ENCODE data around the gene SND1.

Gene SND1

DNA sequence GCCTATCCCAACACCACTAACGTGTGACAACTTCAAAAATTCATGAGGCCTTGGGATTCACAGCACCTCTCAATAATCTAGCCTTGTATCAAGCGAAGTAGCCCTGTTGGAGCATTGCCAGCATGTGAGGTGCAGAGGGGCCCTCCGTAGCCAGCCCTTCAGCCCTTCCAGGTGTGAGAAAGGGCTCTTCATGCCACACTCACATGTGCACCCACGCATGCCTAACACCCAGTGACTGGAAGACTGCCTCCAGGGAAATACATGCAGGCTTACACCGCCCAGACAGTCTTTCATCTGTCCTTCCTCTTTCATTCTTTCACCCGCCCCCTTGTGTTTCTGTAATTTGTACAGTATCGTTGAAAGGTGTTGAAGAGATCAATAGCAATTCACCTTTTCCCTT, 353.1 kb downstream of the SND1 start:
- Mint-ChIP-seq H3K27me3 (no peaks in the 10 kb centered on the region), H3K9me3 (no peaks in the 10 kb centered on the region), H3K36me3 (ENCODE audit: low read depth) (peaks cover 44% of the 10 kb centered on the region), H3K4me3 (no peak overlapping the region), H3K27ac (no peak overlapping the region), H3K4me1 (ENCODE audit: low read depth) (peaks cover 37% of the 10 kb centered on the region)

DNA sequence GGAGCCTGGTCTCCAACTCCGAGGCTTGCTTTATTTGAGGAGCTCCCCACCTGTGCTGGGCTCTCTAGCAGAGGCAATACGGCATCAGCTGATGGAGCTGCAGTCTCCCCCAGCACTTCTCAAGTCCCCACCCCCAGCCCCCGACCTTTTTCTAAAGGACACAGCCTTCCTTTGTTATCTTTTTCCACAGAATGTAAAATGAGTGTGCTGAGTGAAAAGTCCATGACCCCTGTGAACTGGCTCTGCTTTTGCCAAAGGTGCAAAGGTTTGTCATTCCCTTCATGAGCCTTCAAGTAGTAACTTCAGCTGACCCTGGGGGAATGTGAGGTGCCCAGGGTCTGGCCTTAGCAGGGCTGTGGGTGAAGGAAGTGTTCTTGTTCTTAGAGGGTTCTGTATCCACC, 353.8 kb downstream of the SND1 start:
- Mint-ChIP-seq H3K27me3 (no peaks in the 10 kb centered on the region), H3K4me3 (no peak overlapping the region), H3K27ac (no peak overlapping the region), H3K9me3 (no peaks in the 10 kb centered on the region), H3K36me3 (ENCODE audit: low read depth) (peaks cover 40% of the 10 kb centered on the region), H3K4me1 (ENCODE audit: low read depth) (peaks cover 37% of the 10 kb centered on the region)

DNA sequence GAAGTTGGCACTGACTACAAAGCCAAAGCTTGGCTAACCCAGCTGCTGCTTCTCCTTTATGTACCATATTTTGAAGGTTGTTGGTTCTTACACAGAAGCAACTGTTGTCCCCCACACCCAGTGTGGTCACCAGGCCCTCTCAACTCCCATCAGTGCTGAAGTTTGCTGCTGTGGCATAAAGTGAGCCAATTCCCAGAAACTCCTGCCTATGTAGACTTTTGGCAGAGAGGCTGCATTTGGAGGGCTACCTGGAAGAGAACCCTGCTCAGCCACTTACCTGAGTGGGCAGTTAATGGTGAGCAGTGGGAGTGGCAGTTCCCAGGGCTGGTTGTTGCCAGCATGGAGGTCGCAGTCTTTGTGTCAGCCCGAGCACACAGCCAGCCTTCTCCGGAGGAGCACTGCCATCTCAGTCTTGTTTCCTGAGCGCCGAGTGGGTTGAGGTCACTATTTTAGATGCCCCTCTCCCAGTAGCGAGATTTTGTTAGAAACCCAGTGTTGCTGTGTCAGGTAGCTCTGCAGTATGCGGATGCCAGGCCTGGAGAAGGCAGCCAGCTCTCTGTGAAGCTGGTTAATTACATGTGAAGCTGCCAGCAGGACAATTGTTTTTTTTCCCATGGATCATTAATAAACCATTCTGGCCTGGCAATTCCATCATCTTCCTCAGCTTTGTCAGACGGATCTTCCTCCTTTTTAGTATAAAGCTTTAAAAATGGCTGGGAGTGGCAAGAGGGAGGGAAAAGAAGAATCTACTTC, 354.7 kb downstream of the SND1 start:
- no peaks in the 10 kb centered on the region for H3K27me3 Mint-ChIP-seq
- H3K9me3 Mint-ChIP-seq = no peaks in the 10 kb centered on the region
- peaks cover 31% of the 10 kb centered on the region for H3K4me1 Mint-ChIP-seq (ENCODE audit: low read depth)
- peaks cover 41% of the 10 kb centered on the region for H3K36me3 Mint-ChIP-seq (ENCODE audit: low read depth)
- no peak overlapping the region for H3K27ac Mint-ChIP-seq
- H3K4me3 Mint-ChIP-seq = no peak overlapping the region

DNA sequence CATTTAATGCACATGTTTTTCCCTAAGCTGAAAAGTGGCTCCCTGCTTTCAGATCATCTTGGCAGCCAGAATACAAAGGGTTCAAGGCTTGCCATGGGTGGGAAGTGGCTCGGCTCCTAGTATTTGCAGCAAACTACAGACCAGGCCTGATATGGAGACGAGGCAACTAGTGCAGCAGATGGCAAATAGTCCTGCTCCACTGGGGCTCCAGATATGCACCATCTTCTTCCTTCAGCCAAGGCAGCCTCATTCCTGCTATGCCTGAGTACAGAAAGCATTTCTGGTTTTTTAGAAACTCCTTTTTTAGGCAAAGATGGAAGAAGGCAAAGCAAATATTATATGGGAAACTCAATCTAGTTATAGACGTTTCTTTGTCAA, 355.3 kb downstream of the SND1 start:
- Mint-ChIP-seq H3K27ac (no peak overlapping the region), H3K4me1 (ENCODE audit: low read depth) (peaks cover 31% of the 10 kb centered on the region), H3K4me3 (no peak overlapping the region), H3K9me3 (no peaks in the 10 kb centered on the region), H3K27me3 (no peaks in the 10 kb centered on the region), H3K36me3 (ENCODE audit: low read depth) (peaks cover 38% of the 10 kb centered on the region)

DNA sequence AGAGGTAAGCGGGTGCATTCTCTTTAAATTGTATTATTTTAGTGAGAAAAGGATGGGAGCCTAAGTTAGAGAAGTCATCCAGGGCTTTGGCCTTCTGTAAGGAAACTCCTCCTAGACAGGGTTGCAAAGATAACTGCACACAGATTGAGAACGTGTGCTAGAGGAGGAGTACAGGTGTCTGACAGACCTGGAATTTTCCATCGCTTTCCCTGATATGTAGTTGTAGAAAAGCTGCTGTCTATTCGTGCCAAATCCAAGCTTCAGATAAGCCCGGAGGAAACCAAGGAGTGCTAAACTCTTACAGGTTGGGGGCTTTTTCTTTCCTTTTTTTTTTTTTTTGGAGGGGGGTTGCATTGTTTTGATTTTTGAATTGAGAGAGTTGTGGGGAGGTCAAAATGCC, 356.1 kb downstream of the SND1 start:
- no peaks in the 10 kb centered on the region for H3K27me3 Mint-ChIP-seq
- no peaks in the 10 kb centered on the region for H3K9me3 Mint-ChIP-seq
- no peak overlapping the region for H3K27ac Mint-ChIP-seq
- H3K4me1 Mint-ChIP-seq (ENCODE audit: low read depth) = peaks cover 23% of the 10 kb centered on the region
- no peak overlapping the region for H3K4me3 Mint-ChIP-seq
- H3K36me3 Mint-ChIP-seq (ENCODE audit: low read depth) = peaks cover 43% of the 10 kb centered on the region

DNA sequence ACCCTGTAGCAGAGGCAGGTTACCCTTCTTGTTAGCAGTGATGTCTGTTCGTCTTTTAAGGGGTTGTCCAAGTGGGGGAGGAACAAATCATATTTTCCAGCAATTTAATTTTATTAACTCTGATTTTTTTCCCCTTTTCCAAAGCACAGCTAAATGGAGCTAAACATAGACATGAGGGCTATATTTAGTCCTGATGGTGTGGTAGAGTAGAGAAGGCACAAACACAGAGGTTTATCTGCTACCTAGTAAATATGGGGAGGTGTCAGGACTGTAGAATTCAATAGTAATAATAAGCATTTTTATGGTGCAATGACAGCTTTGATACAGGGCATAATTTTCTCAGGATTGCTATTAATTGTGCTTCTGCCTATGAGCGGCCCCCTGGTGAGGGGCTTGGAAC, 356.8 kb downstream of the SND1 start:
- no peak overlapping the region for H3K27ac Mint-ChIP-seq
- peaks cover 17% of the 10 kb centered on the region for H3K4me1 Mint-ChIP-seq (ENCODE audit: low read depth)
- H3K9me3 Mint-ChIP-seq = no peaks in the 10 kb centered on the region
- H3K4me3 Mint-ChIP-seq = no peak overlapping the region
- H3K36me3 Mint-ChIP-seq (ENCODE audit: low read depth) = peaks cover 47% of the 10 kb centered on the region
- H3K27me3 Mint-ChIP-seq = no peaks in the 10 kb centered on the region

DNA sequence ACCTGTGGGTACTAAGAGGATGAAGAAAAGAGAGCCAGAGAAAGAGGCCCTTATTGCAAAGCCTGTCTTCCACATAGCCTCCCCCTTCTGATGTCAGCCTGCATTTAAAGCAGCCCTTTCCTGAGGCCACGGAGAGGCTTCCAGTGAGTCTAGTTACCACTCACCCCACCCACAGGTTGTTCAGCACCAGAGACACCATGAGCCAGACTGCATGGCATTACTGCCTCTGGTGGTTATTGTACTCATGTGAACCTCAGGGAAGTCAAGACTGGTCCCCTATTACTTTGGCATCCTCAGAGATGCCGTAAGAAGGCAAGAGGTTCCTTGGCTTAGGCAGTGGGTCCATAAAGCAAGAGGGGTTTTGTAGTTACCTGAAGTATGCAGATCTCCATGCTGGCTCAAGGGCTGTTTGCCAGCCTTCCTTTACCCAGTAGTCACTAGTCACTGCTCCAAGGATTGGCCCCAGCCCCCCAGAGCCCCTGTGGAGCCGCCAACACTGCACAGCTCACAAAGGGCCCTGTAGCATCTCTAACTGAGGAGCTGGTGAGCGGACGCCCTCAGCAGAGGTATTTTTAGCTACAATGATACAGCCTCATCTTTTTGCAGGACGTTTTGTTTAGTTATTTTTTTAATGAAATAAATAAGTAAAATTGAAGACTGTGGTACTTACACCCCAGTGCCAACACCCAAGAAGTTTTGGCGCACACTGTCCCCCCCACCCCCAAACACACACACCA, 358.6 kb downstream of the SND1 start:
- peak overlapping the region; percentile 37 for H3K27ac Mint-ChIP-seq
- no peaks in the 10 kb centered on the region for H3K27me3 Mint-ChIP-seq
- H3K4me1 Mint-ChIP-seq (ENCODE audit: low read depth) = no peaks in the 10 kb centered on the region
- H3K4me3 Mint-ChIP-seq = no peak overlapping the region
- no peaks in the 10 kb centered on the region for H3K9me3 Mint-ChIP-seq
- H3K36me3 Mint-ChIP-seq (ENCODE audit: low read depth) = peaks cover 61% of the 10 kb centered on the region

DNA sequence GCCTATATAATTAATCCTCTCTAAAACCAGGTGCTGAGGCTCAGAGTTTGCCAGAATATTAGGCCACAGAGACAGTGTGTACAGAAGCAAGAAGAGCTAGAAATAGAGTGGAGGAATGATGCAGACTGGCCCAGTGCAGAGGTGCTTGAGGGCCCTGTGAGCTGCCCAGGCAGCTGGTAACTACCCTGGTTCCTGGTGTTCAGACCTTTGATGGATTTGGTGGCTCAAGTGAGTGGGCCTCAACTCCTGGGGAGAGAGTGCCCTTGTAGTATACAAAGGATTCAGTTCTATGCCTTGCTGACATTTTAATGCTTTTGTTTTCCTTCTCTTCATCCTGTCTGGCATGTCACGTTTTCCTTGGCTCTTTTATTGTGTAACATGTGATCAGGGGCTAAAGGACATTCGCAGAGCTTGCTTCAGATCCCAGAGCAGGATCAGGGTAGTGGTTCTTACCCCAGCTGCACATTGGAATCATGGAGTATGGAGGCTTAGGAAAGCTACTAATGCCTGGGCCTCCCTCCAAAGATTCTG, 359.2 kb downstream of the SND1 start:
- no peak overlapping the region for H3K4me3 Mint-ChIP-seq
- H3K36me3 Mint-ChIP-seq (ENCODE audit: low read depth) = peaks cover 59% of the 10 kb centered on the region
- no peak overlapping the region for H3K27ac Mint-ChIP-seq

DNA sequence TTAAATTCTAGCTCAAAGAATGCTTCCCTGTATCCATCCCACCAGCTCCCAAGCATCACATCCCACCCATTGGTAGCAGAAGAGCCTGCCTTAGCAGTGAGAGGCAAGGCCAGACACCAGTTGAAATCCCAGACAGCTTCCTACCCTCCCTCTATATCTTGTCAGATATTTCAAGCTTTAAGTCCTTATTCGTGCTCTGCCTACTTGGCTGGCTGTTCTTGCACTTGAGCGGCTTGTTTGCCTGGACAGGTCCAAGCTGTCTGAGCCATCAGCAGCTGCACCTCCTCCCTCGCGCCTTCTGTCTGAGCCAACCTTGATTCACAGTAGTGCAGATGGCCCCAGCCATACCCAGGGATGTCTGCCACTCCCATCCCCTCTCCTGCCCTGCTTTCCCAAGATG, 362.8 kb downstream of the SND1 start:
- Mint-ChIP-seq H3K27ac (no peak overlapping the region), H3K36me3 (ENCODE audit: low read depth) (peaks cover 65% of the 10 kb centered on the region), H3K27me3 (no peaks in the 10 kb centered on the region), H3K4me1 (ENCODE audit: low read depth) (no peaks in the 10 kb centered on the region), H3K4me3 (no peak overlapping the region), H3K9me3 (no peaks in the 10 kb centered on the region)

More for the DNA sequence above, 359.2 kb downstream of the SND1 start:
- Mint-ChIP-seq H3K9me3 (no peaks in the 10 kb centered on the region), H3K4me1 (ENCODE audit: low read depth) (no peaks in the 10 kb centered on the region), H3K27me3 (no peaks in the 10 kb centered on the region)

DNA sequence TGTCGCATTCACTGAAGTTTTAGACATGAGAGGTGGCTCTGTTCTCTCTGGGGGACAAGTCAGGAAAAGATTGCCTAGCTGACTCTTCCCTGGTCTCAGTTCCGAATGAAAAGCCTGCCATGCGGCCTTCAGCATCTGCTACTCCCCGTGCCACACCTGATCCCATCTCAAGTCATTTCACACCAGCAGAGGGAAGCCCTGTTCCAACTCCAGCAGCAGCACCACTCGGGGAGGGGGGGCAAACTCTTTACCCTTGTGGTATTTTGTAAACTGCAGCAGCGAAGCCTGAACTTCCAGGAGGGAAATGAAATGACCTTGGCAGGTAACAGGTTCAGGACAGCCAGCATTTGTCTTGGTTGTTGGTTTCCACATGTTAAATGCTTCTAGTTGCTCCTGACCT, 365.5 kb downstream of the SND1 start:
- H3K27ac Mint-ChIP-seq = no peak overlapping the region
- H3K27me3 Mint-ChIP-seq = no peaks in the 10 kb centered on the region
- H3K36me3 Mint-ChIP-seq (ENCODE audit: low read depth) = peaks cover 71% of the 10 kb centered on the region
- H3K9me3 Mint-ChIP-seq = no peaks in the 10 kb centered on the region
- no peak overlapping the region for H3K4me3 Mint-ChIP-seq
- H3K4me1 Mint-ChIP-seq (ENCODE audit: low read depth) = peaks cover 4% of the 10 kb centered on the region

DNA sequence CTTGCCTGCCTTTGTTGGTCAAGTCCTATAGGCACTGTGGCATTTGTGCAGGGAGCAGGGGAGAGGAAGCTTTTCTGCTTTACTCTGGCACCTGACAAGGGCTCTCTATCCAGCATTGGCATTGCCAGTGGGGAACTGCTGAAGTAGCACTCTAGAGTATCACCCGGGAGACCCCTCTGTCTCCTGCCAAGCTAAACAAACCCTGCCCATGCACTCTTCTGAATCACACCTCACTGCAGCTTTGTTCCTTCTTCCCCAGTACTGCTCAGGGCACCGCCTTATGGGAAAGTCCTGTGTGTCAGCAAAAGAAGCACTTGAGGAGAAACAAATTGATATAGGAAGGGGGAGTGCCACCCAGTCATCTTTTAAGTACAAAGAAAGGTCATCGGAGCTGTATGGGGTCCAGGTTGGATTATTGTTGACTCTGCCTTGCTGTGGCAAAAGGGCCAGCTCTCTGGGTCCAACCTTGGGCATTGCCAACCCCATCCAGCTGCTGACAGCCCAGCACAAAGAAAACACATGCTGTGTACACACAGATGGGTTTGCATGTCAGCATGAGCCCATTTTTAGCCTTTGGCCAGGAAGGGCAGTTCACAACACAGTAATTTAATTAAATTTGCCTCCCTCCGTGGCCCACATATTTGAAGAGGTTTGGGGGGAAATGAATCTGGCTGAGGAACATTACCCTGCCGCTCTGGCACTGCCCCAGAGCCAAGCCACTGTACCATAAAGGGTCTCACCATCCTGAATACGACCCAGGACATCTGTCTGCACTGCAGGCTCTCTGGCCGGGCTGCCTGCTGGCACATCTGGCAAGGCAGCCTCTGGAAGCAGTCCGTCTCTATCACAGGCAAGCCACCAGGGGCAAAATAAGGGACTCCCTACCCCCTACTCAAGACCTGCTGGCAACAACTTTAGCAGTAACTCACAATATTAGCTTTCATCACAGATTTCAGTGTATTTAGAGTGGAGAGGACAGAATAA, 366.2 kb downstream of the SND1 start:
- no peak overlapping the region for H3K27ac Mint-ChIP-seq
- peaks cover 4% of the 10 kb centered on the region for H3K4me1 Mint-ChIP-seq (ENCODE audit: low read depth)
- peaks cover 75% of the 10 kb centered on the region for H3K36me3 Mint-ChIP-seq (ENCODE audit: low read depth)
- H3K27me3 Mint-ChIP-seq = no peaks in the 10 kb centered on the region
- H3K9me3 Mint-ChIP-seq = no peaks in the 10 kb centered on the region
- no peak overlapping the region for H3K4me3 Mint-ChIP-seq

DNA sequence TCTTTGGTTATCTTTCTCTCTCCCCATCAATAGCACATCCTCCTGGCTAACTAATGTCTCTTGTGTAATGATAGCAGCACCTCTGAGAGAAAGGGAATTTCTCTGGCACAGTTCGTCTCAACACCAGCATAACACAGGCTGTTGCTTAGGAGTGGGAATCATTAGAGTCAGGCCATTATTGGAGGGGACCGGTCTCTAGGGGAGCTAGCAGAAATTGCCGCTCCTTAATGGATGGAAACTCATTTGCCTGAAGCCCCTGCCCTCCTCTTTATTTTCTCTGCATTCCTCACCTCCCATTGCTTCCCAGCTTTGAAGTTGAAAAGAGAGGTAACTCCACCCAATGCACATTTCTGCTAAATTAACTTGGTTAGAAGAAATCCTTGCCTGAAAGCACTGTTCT, 367.3 kb downstream of the SND1 start:
- Mint-ChIP-seq H3K4me1 (ENCODE audit: low read depth) (peaks cover 4% of the 10 kb centered on the region), H3K27me3 (no peaks in the 10 kb centered on the region), H3K4me3 (no peak overlapping the region), H3K9me3 (no peaks in the 10 kb centered on the region), H3K27ac (peak overlapping the region; percentile 17), H3K36me3 (ENCODE audit: low read depth) (peaks cover 68% of the 10 kb centered on the region)

DNA sequence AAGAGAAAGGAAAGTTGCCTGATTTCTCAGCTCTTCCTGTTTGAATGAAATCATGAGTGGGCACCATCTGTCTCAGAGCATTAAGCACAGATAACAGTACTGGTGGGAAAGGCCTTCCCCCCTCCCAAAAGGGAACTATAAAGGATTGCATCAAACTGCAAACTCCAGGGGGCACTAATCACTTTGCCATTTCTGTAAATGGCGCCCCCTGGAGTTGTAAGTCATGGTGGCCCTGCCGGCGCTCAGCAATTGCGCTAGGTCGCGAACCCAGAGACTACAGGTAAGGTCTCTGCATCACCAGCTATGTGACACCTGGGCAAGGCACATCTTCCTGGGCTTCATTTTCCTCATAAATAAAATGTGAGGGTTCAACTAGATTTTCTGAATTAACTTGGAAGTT, 368.2 kb downstream of the SND1 start:
- H3K4me3 Mint-ChIP-seq = no peak overlapping the region
- no peaks in the 10 kb centered on the region for H3K27me3 Mint-ChIP-seq
- no peaks in the 10 kb centered on the region for H3K9me3 Mint-ChIP-seq
- peaks cover 4% of the 10 kb centered on the region for H3K4me1 Mint-ChIP-seq (ENCODE audit: low read depth)
- H3K27ac Mint-ChIP-seq = no peak overlapping the region
- peaks cover 60% of the 10 kb centered on the region for H3K36me3 Mint-ChIP-seq (ENCODE audit: low read depth)

DNA sequence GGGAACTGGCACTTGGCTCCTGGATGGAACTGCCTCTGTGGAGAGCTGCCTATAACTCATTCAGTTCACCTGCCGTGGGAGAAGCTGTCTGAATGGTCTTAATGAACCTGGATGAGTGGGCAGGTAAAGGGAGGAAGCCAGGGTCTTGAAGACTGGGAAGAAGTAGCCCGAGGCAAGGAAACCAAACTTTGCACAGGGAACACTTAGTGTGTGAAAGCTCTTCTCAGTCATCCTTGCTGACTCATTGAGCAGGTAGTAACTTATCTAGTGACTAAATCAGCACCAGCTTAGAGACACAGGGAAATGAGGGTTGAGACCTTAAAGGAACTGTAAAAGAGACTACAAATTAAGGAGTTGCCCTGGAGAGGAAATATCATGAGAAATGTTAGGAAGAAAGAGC, 369.4 kb downstream of the SND1 start:
- H3K27ac Mint-ChIP-seq = no peak overlapping the region
- H3K27me3 Mint-ChIP-seq = no peaks in the 10 kb centered on the region
- H3K4me3 Mint-ChIP-seq = no peak overlapping the region
- H3K4me1 Mint-ChIP-seq (ENCODE audit: low read depth) = peaks cover 8% of the 10 kb centered on the region
- H3K36me3 Mint-ChIP-seq (ENCODE audit: low read depth) = peaks cover 52% of the 10 kb centered on the region
- no peaks in the 10 kb centered on the region for H3K9me3 Mint-ChIP-seq

Data from stimulated activated naive CD8-positive, alpha-beta T cell treated with anti-CD3 and anti-CD28 coated beads, Interleukin-15, Interleukin-2, amounts not matched to agents 100 ng/mL and 50 ng/mL, for 24 hours (primary cell).